Neuron (in vitro differentiated cells): ENCODE measurements around the gene RPAP2.
"Not testable (repeated sequence)": the region's sequence is repeated elsewhere in the genome, so short reads cannot be mapped to it uniquely, and the experiment has no call there.

Experiments used
- H2AFZ ChIP-seq: one replicate; pipeline ENCODE4 v1.6.1; 2013; ENCODE audit warnings: low read depth, mild to moderate bottlenecking, inconsistent platforms, low read length, moderate library complexity
- H3K27me3 ChIP-seq: one replicate; pipeline ENCODE4 v1.6.1; 2013; ENCODE audit warnings: low read length; ENCODE audit not compliant: insufficient read depth
- H3K36me3 ChIP-seq: one replicate; pipeline ENCODE4 v1.6.1; 2013; ENCODE audit warnings: low read length; ENCODE audit not compliant: insufficient read depth
- H3K4me1 ChIP-seq: one replicate; pipeline ENCODE4 v1.6.1; 2013; ENCODE audit warnings: low read length; ENCODE audit not compliant: insufficient read depth
- H3K4me3 ChIP-seq: 2 replicates; pipeline ENCODE4 v1.5.1; 2013; ENCODE audit warnings: mild to moderate bottlenecking, low read length, moderate library complexity
- H3K9me3 ChIP-seq: one replicate; pipeline ENCODE4 v1.6.1; 2013; ENCODE audit warnings: low read length

Gene RPAP2

DNA sequence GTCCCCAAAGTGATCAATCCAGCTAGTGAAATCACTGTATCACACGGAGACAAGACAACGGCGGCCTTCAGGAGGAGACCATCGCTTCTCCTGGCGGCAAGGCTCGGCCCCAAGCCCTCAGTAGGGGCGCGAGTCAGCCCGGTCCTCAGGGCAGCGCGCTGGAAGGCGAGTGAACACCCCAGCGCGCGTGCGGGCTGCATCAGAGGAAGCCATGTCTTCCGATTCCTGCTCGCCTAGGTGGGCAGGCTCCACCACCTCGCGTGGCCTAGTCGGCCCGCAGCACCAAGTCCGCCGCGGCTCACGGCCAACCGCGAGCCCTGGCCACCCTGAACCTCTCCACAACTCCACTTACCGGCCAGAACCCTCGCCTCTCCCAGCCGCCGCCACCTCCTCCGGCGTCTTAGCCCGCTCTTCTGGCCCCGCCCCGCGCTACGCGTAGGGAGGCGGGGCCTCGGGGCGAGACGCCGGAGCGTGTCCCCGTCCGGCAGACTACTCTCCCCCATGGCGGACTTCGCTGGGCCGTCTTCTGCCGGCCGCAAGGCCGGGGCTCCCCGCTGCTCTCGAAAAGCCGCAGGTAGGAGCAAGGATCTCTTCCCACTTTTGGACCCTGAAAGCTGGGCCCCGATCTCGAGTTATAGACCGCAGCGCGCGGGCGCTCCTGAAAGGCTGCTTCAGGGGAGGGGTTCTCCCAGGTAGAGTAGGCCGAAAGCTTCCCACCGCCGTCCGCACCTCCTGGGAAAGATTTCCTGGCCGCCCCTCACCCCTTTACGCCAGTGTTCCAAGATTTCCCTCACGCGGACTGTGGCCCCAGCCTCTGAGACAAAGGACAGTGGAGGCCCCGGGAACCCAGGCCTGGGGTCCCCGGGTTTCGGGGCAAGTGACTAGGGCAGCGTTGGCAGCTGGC, at the start of gene RPAP2, which contains the start of gene GLMN:
RPAP2 (plus strand) TSS at position 487 of the 904 bp plus-strand sequence; CDS start at position 502, 15 bp downstream.
GLMN (minus strand) TSS at position 415 of the 904 bp plus-strand sequence. CDS start 988 bp downstream, outside the sequence.
- Histone ChIP-seq H3K27me3 (no peaks in the 10 kb centered on the region), H3K9me3 (no peaks in the 10 kb centered on the region), H2AFZ (peak within 1 kb of the TSS; percentile 84), H3K36me3 (peaks cover 51% of the 10 kb centered on the region), H3K4me3 (peak within 1 kb of the TSS; percentile 58), H3K4me1 (peaks cover 19% of the 10 kb centered on the region)

GRCh38 chr1:92254714-92255113, 44.1 kb upstream of the RPAP2 start:
- H3K4me3 ChIP-seq, H3K27me3 ChIP-seq, H3K9me3 ChIP-seq, H3K4me1 ChIP-seq, H2AFZ ChIP-seq: not testable (repeated sequence)
- H3K36me3 ChIP-seq, result peaks cover 30% of the 10 kb centered on the region

DNA sequence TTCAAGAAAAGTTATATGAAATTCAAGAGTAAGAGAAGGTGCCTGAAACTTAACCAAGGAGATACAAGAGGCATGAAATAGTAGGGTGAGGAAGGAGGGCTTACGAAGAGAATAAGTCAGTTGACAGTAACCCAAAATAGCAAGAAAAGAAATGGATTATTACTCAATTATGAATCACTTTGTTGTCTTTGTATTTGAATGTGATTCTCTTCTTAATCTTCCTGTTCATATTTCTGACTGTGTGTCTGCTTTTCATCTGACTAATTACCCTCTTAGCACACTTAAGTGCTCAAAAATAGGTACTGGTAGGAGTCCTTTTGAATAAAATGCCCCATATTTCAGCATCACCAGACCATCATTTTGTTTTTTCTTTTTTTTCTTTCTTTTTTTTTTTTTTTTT, 39.5 kb upstream of the RPAP2 start:
- Histone ChIP-seq H3K4me3 (no peak overlapping the region), H3K27me3 (no peaks in the 10 kb centered on the region), H3K4me1 (no peaks in the 10 kb centered on the region), H3K36me3 (peaks cover 45% of the 10 kb centered on the region), H2AFZ (no peak overlapping the region), H3K9me3 (peaks cover 1% of the 10 kb centered on the region)

- H3K36me3 ChIP-seq, result peaks cover 59% of the 10 kb centered on the region
- no peaks in the 10 kb centered on the region for H3K4me1 ChIP-seq
- H3K27me3 ChIP-seq, result no peaks in the 10 kb centered on the region
- H3K4me3 ChIP-seq, result no peak overlapping the region
- no peaks in the 10 kb centered on the region for H3K9me3 ChIP-seq
- no peak overlapping the region for H2AFZ ChIP-seq
Observed at GRCh38 chr1:92262516-92262915, 36.3 kb upstream of the RPAP2 start.

DNA sequence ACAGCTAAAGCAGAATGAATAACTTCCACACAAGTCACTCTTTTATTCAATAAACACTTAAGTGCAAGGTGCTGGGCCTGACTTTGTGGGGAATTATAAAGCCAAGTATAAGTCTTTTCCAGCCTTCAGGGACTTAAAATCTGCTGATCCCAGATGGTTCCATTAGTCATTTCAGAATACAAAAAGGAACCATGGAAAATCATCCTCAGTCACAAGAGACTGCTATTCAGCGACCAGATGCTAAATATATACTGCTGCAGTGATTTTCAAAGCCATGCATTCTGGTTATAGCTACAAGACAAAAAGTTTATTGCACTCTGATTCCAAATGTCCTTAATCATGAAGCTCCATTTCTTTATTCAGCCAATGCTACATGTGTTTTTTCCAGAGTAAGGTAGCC, 25.8 kb upstream of the RPAP2 start:
- H3K9me3 ChIP-seq, result no peaks in the 10 kb centered on the region
- H3K27me3 ChIP-seq, result no peaks in the 10 kb centered on the region
- H3K36me3 ChIP-seq, result peaks cover 57% of the 10 kb centered on the region
- no peak overlapping the region for H2AFZ ChIP-seq
- H3K4me3 ChIP-seq, result no peak overlapping the region
- H3K4me1 ChIP-seq, result no peaks in the 10 kb centered on the region

DNA sequence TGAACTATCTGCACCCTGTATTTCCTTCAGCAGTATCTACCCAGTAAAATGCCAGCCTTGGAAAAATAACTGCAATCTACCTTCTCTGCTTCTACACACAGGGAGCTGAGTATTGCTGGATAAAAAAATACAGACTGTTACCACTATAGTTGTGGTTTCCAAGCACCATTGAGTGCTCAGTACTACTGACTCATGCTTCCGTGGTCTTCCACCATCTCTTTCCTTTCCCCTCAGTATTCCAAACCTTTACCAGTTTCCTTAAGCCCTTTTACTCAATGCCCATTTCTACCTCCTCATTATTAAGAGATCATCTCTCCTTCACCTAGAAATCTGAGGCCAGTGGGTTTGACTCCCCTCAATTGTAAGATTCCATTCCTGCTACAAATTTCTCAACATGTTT, 23.9 kb upstream of the RPAP2 start:
- Histone ChIP-seq H3K4me1 (no peaks in the 10 kb centered on the region), H3K27me3 (no peaks in the 10 kb centered on the region), H3K4me3 (no peak overlapping the region), H3K9me3 (peaks cover 4% of the 10 kb centered on the region), H2AFZ (no peak overlapping the region), H3K36me3 (peaks cover 53% of the 10 kb centered on the region)

DNA sequence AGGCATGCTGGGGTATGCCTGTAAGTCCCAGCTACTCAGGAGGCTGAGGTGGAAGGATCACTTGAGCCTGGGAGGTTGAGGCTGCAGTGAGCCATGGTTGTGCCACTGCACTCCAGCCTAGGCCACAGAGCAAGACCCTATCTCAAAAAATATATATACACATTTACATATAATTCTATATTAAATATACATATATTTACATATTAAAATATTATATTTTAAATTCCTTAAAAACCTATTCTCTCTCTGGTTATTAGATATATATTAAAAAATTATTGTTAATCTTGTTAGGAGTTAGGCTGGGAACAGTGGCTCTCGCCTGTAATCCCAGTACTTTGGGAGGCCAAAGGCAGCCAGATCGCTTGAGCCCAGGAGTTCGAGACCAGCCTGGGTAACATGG, 22.8 kb upstream of the RPAP2 start:
- Histone ChIP-seq H3K9me3 (peaks cover 4% of the 10 kb centered on the region), H3K27me3 (no peaks in the 10 kb centered on the region), H3K4me3 (no peak overlapping the region), H2AFZ (no peak overlapping the region), H3K36me3 (peaks cover 47% of the 10 kb centered on the region), H3K4me1 (no peaks in the 10 kb centered on the region)

GRCh38 chr1:92277105-92277723, 21.6 kb upstream of the RPAP2 start:
- H3K9me3 ChIP-seq, result peaks cover 4% of the 10 kb centered on the region

DNA sequence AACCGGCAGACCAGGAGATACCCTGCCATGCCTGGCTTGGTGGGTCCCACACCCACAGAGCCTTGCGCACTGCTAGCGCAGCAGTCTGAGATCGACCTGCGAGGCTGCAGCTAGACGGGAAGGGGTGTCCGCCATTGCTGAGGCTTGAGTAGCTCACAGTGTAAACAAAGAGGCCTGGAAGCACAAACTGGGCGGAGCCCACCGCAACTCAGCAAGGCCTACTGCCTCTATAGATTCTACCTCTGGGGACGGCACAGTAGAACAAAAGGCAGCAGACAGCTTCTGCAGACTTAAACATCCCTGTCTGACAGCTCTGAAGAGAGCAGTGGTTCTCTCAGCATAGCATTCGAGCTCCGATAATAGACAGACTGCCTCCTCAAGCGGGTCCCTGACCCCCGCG, 19.1 kb upstream of the RPAP2 start:
- H2AFZ ChIP-seq, H3K27me3 ChIP-seq, H3K9me3 ChIP-seq, H3K4me1 ChIP-seq, H3K4me3 ChIP-seq: not testable (repeated sequence)
- H3K36me3 ChIP-seq, result peaks cover 18% of the 10 kb centered on the region

More at GRCh38 chr1:92277105-92277723, 21.6 kb upstream of the RPAP2 start:
- H3K4me1 ChIP-seq, result no peaks in the 10 kb centered on the region
- H3K27me3 ChIP-seq, result no peaks in the 10 kb centered on the region
- H3K4me3 ChIP-seq, result no peak overlapping the region
- peaks cover 38% of the 10 kb centered on the region for H3K36me3 ChIP-seq
- H2AFZ ChIP-seq, result no peak overlapping the region

- not testable (repeated sequence) for H3K4me1 ChIP-seq, H3K4me3 ChIP-seq
- H3K36me3 ChIP-seq, result peaks cover 20% of the 10 kb centered on the region
Observed at GRCh38 chr1:92281411-92281810, 17.4 kb upstream of the RPAP2 start.

DNA sequence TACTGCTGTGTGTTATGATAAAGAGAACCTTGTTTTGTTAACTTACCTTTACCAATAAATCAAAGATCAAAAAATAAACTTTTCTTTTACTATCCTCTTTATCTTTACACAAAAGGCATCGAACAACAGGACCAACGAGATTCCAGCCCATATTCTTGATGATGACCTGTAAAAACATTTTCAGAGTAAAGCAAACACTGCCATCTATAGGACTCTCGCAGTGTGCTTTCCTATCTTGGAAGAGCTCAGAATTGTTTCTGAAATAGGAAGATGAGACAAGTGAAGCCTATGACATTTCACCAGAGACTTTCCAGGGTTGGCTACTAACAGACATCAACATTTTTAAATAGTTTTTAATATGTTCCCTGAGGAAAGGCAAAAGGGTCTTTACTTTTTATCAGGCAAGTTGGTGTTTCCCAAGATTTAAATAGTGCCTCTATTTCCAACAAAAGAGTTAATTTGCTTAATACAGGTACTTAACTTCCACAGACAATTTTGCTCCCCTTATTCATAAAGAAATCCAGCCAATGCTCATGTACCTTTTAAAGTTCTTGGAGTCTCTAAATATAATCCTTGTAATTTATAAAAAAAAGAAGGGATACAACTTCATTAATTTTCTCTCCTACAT, 7.4 kb upstream of the RPAP2 start:
- peaks cover 61% of the 10 kb centered on the region for H3K36me3 ChIP-seq
- no peaks in the 10 kb centered on the region for H3K27me3 ChIP-seq
- no peak overlapping the region for H3K4me3 ChIP-seq
- peaks cover 2% of the 10 kb centered on the region for H3K9me3 ChIP-seq
- no peak overlapping the region for H2AFZ ChIP-seq
- no peaks in the 10 kb centered on the region for H3K4me1 ChIP-seq

More at GRCh38 chr1:92281411-92281810, 17.4 kb upstream of the RPAP2 start:
- not testable (repeated sequence) for H2AFZ ChIP-seq, H3K9me3 ChIP-seq, H3K27me3 ChIP-seq

GRCh38 chr1:92298213-92298572, 666 bp upstream of the RPAP2 start:
- H3K36me3 ChIP-seq, result peaks cover 50% of the 10 kb centered on the region
- peak overlapping the region; percentile 10 for H2AFZ ChIP-seq
- peaks cover 19% of the 10 kb centered on the region for H3K4me1 ChIP-seq
- H3K9me3 ChIP-seq, result no peaks in the 10 kb centered on the region
- H3K27me3 ChIP-seq, result no peaks in the 10 kb centered on the region
- peak overlapping the region; percentile 58 for H3K4me3 ChIP-seq
